ENCODE data around the gene MAG.
"Not testable (repeated sequence)": the region's sequence is repeated elsewhere in the genome, so short reads cannot be mapped to it uniquely, and the experiment has no call there.

Gene MAG

DNA sequence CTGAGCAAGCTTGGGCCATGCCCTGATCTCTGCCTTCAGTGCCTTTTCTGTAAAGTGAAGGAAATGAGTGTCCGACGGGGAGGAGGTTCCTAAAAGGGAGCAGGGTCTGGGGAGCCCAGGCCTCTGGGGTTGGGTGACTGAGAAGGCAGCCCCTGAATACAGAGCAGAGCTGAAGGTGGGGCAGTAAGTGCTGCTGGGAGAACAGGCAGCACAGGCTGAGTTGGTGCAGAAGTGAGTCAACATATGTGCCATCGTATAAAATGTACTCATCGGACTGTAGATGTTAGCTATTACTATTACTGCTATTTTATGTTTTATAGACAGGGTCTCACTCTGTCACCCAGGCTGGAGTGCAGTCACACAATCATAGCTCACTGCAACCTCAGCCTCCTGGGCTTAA is 10.7 kb upstream of the MAG start:
- DNase-seq (ENCODE audit: low read depth in 2 of 2) = no peak

GRCh38 chr19:35284153-35285094 is 7.5 kb upstream of the MAG start:
- no peak for DNase-seq (ENCODE audit: low read depth in 2 of 2)

DNA sequence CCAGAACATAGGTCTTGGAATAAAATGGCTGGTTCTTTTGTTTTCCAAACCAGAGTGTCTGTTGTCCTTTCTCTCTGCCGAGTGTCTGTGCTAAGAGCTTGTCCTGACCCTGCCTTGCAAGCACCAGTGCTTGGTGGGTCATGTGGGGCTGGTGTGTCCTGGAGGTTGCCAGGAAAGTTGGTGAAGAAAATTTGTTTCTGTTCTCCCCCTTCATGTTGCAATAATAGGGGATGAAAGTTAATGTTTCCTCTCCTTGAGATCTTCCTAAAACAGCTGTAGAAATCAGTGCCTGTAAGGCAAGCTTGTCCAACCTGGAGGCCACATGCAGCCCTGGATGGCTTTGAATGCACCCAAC is 6.9 kb upstream of the MAG start:
- no peak for DNase-seq (ENCODE audit: low read depth in 2 of 2)

DNA sequence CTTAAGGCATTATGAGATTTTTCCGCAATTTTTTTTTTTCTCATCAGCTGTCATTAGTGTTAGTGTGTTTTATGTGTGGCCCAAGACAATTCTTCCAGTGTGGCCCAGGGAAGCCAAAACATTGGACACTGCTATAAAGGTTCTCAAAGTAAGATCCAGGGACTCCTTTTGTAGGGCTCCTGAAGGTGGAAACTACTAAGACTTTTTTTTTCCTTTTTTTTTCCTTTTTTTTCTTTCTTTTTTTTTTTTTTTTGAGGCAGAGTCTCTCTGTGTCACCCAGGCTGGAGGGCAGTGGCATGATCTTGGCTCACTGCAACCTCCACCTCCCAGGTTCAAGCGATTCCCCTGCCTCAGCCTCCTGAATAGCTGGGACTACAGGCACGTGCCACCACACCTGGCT is 6.5 kb upstream of the MAG start:
- not testable (repeated sequence) for DNase-seq (ENCODE audit: low read depth in 2 of 2)

DNA sequence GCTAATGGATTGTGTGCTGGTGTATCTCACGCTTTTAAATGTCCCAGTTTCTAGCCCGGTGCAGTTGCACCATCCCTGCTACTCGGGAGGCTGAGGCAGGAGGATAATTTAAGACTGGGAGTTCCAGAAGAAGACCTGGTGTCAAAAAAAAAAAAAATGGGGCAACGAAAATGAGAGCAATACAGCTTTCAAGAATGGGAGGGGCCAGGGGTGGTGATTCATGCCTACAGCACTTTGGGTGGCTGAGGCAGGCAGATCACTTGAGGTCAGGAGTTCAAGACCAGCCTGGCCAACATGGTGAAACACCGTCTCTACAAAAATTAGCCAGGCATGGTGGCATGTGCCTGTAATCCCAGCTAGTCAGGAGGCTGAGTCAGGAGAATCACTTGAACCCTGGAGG is 5.9 kb upstream of the MAG start:
- DNase-seq (ENCODE audit: low read depth in 2 of 2) = not testable (repeated sequence)

DNA sequence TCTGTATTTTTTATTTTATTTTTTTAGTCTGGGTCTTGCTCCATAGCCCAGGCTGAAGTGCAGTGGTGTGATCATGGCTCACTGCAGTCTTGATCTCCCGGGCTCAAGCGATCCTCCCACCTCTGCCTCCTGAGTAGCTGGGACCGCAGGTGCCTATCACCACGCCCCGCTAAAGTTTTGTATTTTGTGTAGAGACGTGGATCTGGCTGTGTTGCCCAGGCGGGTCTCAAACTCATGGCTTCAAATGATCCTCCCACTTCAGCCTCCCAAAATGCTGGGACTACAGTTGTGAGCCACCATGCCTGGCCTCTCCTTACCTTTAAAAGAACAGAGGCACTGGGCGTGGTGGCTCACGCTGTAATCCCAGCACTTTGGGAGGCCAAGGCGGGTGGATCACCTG is 4.2 kb upstream of the MAG start:
- DNase-seq (ENCODE audit: low read depth in 2 of 2) = no peak

- no peak for DNase-seq (ENCODE audit: low read depth in 2 of 2)
Measured at GRCh38 chr19:35288331-35288730, 3.6 kb upstream of the MAG start.

DNA sequence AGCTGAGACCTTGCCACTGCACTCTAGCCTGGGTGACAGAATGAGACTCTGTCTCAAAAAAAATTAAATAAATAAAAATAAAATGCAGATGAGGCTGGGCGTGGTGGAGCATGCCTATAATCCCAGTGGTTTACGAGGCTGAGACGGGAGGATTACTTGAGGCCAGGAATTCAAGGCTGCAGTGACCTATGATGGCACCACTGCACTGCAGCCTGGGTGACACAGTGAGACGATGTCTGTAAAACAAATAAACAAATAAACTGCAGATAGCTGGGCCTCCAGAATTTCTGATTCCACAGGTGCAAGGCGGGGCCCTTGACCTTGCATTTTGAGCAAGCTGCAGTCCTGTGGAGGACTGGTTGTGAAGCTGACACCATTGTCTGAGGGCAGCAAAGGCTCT is 3.1 kb upstream of the MAG start:
- no peak for DNase-seq (ENCODE audit: low read depth in 2 of 2)

- DNase-seq (ENCODE audit: low read depth in 2 of 2) = no peak
Measured at GRCh38 chr19:35290381-35291127, 1.4 kb upstream of the MAG start.

GRCh38 chr19:35291259-35291658 is 702 bp upstream of the MAG start:
- no peak for DNase-seq (ENCODE audit: low read depth in 2 of 2)

DNA sequence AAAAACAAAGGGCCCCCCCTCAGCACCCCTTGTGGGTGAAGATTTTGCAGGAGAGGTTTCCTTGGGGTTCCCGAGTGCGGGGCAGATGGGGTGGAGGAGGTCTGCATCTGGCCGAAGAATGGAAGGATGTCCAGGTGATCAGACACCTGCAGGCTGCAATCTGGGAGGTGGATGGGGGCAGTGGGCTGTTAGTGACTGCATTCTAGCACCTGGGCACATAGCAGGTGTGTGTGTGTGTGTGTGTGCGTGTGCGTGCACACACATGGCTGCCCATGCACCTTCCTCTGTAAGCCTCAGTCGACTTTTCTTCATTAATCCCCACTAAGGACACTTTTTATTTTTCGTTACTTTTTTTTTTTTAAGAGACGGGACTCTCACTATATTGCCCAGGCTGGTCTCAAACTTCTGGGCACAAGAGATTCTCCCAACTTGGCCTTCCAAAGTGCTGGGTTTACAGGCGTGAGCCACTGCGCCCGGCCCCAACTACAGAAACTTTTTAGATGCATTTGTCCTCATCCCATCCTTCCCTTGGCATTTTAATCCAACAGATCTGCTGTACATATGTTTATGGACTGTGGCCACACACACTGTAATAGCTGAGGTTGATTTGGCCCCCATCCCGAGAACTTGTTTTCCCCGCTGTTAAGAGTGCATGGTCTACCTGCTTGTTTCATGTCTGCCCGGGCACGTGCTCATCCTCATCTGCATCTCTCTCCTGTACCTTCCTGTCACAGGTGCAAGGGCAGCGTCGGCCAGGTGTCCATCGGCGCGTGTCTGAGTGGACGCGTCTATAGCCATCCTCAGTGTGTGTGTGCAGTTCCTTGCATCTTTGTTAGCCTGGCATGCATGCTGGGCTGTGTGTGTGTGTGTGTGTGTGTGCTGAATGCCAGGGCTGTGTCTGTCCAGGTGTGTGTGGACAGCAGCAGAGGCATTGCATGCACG is 731 bp downstream of the MAG start:
- no peak for DNase-seq (ENCODE audit: low read depth in 2 of 2)

DNA sequence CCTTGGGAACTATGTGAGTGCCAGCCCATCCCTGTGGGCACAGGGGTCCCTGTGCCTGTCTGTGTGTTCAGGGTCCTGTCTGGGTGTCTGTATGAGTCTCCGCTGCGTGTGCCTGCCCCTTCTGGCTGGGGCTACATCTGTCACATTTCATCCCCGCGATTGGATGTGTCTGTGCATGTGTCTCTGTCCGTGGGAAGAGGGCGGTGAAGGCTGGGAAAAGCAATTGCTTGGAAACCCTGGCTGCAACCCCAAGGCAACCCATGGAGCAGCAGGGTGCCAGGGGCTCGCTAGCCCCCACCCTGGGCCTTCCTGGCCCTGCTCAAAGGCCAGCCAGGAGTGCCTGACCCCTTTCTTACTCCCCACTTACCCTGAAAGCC is 1.4 kb downstream of the MAG start:
- no peak for DNase-seq (ENCODE audit: low read depth in 2 of 2)

DNA sequence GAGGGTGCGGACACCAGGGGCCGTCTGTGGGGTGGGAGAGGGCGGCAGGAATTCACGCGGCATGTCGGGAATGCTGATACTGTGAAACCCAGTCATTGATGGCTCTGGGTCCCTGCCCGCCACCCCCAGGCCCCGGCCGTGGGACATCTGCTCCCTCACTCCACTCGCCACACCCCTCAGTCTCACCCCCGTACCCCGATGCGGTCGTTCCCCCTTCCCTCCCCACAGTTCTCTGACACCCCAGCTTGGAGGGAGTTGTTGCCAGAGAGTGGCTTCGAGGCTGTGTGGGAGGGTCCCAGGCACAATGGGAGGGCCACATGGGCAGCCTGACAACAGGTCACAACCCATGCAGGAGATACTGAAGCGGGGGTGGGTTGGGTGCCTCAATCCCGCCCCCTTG is 1.8 kb downstream of the MAG start:
- DNase-seq (ENCODE audit: low read depth in 2 of 2) = no peak

- no peak for DNase-seq (ENCODE audit: low read depth in 2 of 2)
Measured at GRCh38 chr19:35294328-35294727, 2.4 kb downstream of the MAG start.

GRCh38 chr19:35294859-35295791 is 3.2 kb downstream of the MAG start:
- no peak for DNase-seq (ENCODE audit: low read depth in 2 of 2)

DNA sequence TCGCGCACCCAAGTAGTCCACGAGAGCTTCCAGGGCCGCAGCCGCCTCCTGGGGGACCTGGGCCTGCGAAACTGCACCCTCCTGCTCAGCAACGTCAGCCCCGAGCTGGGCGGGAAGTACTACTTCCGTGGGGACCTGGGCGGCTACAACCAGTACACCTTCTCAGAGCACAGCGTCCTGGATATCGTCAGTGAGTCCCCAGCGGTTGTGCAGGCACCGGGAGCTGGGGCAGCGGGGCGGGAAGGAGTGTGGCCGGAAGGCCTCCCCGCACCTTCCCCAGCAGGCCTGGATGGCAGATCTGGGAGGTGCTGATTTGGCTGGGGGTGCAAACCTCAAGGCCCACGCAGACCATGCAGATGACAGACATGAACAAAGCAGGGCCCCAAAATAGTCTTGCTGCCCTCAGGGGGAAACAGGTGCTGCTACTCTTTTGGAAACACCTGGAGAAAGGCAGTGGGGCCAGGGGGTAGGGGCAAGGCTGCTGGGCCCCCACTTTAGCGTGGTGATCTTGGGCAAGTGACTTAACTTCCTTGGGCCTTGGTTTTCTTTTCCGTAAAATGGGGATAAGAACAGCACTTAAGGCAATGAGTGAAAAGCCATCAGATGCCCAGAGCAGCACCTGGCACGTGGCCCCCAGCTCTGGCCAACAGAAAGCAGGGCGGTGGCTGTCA is 4.0 kb downstream of the MAG start:
- DNase-seq (ENCODE audit: low read depth in 2 of 2) = no peak

DNA sequence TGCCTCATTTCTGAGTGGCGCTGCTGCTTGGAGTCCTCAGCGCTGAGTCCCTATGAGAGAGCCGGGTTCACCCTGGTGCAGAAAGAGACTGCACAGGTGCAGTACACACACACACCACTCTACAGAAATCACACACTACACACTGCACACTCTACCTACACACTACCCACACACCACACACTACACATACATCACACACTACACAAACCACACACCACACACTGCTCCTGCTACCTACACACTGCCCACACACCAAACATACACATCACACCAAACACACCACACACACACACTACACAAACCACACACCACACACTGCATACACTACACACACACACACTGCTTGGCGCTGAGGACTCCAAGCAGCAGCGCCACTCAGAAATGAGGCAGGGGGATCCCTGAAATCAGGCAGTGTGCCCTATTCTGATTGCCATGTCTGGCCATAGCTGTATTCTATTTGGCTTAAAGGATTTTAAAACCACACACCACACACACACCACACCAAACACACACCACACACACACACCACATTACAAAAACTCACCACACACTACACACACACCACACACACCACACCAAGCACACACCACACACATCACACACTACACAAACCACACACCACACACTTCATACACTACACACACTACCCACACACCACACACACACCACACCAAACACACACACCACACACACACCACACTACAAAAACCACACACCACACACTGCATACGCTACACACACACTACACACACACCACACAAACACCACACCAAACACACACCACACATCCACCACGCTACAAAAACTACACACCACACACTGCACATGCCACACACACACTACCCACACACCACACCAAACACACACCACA is 4.9 kb downstream of the MAG start:
- DNase-seq (ENCODE audit: low read depth in 2 of 2) = no peak

GRCh38 chr19:35297515-35297848 is 5.5 kb downstream of the MAG start:
- DNase-seq (ENCODE audit: low read depth in 2 of 2) = no peak

- DNase-seq (ENCODE audit: low read depth in 2 of 2) = no peak
Measured at GRCh38 chr19:35297922-35298321, 6.0 kb downstream of the MAG start.

GRCh38 chr19:35298561-35298972 is 6.6 kb downstream of the MAG start:
- DNase-seq (ENCODE audit: low read depth in 2 of 2) = no peak

Measured in stimulated activated CD4-positive, alpha-beta T cell treated with anti-CD3 and anti-CD28 coated beads, Interleukin-12 subunit alpha, Interleukin-12 subunit beta, amount 100 ng/mL, for 24 hours (primary cell).